HG03039 (cell line): ENCODE measurements around the gene PAX7.
"Not testable (repeated sequence)": the region's sequence is repeated elsewhere in the genome, so short reads cannot be mapped to it uniquely, and the experiment has no call there.

Experiments
- ATAC-seq: cut with Tn5 transposase; IDR thresholded peaks from one replicate; pipeline ENCODE4 v1.9.1; 2021; ENCODE audit warnings: mild to moderate bottlenecking, moderate library complexity; ENCODE audit not compliant: unreplicated experiment

PAX7 gene

GRCh38 chr1:18630511-18631495 is at the start of gene PAX7:
TSS of gene PAX7 (plus strand) at chr1:18630846. CDS start at chr1:18631604, 758 bp downstream.
- no peak for ATAC-seq

GRCh38 chr1:18581420-18581880 is 49.2 kb upstream of the PAX7 start:
- ATAC-seq, result no peak

- ATAC-seq, result no peak
Measured at GRCh38 chr1:18582890-18583289, 47.8 kb upstream of the PAX7 start.

- no peak for ATAC-seq
Measured at GRCh38 chr1:18583326-18583941, 47.2 kb upstream of the PAX7 start.

GRCh38 chr1:18586016-18586415 is 44.6 kb upstream of the PAX7 start:
- ATAC-seq, result not testable (repeated sequence)

DNA sequence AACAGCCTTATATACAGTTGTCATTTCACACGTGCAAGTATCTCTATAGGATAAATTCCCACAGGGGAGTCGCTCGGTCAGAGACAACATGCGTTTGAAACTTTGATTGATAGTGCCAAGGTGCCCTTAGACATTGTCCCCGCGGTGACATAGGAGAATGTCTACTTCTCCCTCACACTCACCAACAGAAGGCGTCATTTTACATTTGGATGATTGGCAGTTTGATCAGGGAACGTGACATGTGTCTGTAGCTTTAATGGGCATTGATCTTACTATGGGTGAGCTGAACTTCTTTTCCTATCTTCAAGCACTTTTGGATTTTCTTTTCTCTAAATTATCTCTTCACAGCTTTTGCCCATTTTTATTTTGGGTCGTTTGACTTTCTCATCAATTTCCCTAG is 42.6 kb upstream of the PAX7 start:
- no peak for ATAC-seq

- no peak for ATAC-seq
Measured at GRCh38 chr1:18592368-18592767, 38.3 kb upstream of the PAX7 start.

- ATAC-seq, result no peak
Measured at GRCh38 chr1:18597160-18598042, 33.2 kb upstream of the PAX7 start.

- no peak for ATAC-seq
Measured at GRCh38 chr1:18599086-18599485, 31.6 kb upstream of the PAX7 start.

DNA sequence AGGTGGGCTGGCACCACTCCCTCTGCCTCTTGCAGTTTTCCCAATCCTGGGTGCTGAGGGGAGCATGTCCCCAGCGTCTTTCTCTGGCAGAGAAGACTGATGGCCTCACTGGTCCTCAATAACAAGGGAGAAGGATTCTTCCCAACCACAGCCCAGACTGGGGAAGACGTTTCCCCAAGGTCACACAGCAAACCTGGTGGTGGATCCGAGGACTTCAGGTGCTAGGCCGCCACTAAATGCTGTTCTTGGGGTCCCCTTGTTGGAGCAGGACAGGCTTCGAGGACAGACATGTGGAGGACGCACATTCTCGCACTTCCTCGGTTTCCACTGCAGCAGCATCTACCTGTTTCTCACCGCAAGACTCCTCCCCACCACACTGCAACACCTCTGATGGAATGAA is 30.9 kb upstream of the PAX7 start:
- no peak for ATAC-seq

GRCh38 chr1:18602533-18603211 is 28.0 kb upstream of the PAX7 start:
- ATAC-seq, result no peak

DNA sequence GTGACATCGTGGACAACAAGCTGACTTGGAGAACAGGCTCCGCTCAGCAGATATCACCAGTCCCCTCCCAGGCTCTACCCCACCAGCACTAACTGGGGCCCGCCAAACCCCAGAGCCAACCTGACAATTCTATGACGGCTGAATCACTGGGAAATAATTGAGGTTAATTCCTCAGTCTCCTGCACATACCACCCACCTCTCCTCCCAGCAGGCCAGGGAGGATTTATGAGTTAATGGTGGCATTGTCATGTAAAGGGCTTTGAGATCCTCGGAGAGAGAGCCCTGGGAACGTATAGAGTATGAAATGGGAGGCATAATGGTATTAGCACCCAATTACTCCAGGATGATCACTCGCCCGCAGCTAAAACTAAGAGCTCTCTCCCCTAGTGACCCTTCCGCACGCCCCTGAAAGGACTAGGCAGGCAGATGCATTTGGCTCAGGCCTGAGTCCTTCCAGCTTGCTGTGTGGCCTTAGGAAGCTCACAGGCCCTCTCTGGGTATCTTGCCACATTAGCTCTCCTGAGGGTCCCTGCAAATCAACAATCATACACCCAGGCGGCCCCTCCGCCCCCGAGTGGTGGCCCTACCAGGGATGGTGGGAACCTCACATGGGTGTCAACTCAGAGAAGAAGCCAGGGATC is 27.3 kb upstream of the PAX7 start:
- ATAC-seq, result no peak

DNA sequence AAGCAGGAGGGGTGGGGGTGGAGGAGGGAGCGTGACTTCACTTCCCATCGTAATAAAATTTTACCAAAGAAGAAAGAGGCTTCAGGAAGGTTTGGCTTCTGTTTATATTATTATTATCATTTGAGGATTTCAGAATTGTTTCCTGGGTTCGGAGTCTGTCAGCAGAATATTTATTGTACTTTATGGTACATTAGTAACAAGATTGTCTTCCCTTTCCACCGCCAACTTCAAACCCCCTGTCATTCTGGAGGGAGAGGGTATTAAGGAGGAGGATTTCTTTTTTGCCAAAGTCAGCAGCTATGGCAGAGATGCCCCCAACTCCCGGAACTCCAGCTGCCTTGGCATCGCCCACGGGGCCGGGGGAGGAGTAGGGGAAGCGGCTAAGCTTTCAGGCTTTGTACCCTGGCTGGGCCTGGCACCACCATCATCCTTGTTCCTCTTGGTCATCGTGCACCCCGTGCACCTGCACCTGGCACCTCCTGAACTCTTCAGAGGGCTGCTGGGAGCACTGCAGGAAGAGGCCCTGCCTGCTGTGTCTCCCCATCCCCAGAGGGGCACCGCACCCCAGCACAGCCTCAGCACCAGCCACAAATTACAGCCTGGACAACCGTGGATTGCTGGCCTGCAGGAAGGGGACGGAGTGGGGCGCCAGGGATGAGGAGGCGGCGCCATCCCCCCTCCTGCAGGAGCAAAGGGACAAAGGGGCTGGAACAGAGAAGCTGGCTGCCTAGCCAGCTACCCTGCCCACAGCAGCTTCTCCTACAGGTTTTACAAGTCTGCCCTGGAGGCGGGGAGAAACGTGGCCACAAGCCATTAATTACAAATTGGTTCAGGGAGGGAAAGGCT is 24.0 kb upstream of the PAX7 start:
- no peak for ATAC-seq

GRCh38 chr1:18607289-18607760 is 23.3 kb upstream of the PAX7 start:
- ATAC-seq, result no peak

GRCh38 chr1:18608534-18608933 is 22.1 kb upstream of the PAX7 start:
- ATAC-seq, result no peak

GRCh38 chr1:18611311-18611710 is 19.3 kb upstream of the PAX7 start:
- no peak for ATAC-seq

DNA sequence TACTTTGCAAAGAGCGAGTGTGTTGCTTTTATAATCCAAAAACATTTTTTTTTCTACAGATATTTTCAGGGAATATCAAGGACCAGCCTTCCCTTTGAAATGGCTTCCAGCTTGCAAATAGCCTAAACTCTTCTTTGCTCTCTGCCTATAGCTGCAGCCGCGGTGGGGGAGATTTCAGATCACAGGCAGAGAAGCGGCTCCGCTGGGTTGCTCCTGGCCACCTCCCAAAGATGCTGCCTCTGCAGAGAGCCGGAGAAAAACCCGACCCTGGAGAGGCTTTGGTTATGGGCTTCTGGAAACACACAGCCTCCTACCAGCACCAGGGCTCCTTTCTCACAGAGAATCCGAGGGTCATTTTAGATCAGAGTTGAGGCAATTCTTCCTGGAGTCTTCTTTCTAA is 18.6 kb upstream of the PAX7 start:
- no peak for ATAC-seq

DNA sequence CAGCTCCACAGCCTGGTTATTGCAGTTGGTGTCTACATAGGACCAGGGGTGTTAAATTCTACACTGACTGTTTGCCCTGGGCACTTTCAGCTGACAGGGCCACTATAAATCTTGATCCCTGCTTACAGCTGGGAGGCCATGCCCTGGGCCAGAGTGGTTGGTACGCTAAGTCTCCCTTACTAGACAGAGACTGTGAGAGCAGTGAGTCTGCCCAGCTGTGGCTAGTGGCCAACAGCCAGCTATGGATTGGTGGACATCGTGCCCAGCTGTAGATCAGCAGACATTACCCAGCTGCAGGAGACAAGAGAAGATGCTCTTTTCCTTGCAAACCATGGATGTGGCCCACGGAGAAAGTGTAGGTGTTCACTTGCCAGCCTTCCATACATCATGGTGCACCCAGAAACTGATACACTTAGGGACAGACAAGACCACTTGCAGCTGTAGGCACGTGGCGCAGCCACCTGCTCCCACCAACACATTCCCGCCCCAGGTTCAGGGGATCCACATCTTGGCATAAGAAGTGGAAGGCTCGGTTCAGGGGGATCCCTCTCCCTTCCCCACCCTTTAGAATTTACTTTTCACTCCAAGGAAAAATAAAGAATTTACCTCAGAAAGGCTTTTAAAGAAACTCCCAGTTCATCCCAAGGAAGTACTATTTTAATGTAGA is 16.4 kb upstream of the PAX7 start:
- ATAC-seq, result no peak
